Hepatocyte (in vitro differentiated cells): ENCODE measurements around the gene F7. TPM values are rescaled to one million over a fixed set of nuclear protein-coding genes. Genes with fewer than 3 reads are reported as not detected.

Experiments used
- DNase-seq: peaks from one replicate; pipeline ENCODE4 v3.0.0-alpha.2; 2016; ENCODE audit warnings: low spot score
- H2AFZ ChIP-seq: fragments of 200-600 bp; sonication (generic); 2 replicates; pipeline ENCODE4 v1.6.0; 2016; ENCODE audit warnings: antibody characterized with exemption, mild to moderate bottlenecking
- H3K27ac ChIP-seq: fragments of 200-600 bp; sonication (generic); 2 replicates; pipeline ENCODE4 v1.5.1; 2016; ENCODE audit warnings: mild to moderate bottlenecking
- H3K27me3 ChIP-seq: fragments of 200-600 bp; sonication (generic); 2 replicates; pipeline ENCODE4 v1.6.1; 2016
- H3K36me3 ChIP-seq: fragments of 200-600 bp; sonication (generic); replicated peaks from 2 replicates; pipeline ENCODE4 v1.5.1; 2016; ENCODE audit warnings: low read depth; ENCODE audit not compliant: insufficient read depth
- H3K4me1 ChIP-seq: fragments of 200-600 bp; sonication (generic); 2 replicates; pipeline ENCODE4 v1.5.1; 2016; ENCODE audit warnings: mild to moderate bottlenecking, moderate library complexity; ENCODE audit not compliant: insufficient read depth
- H3K4me2 ChIP-seq: fragments of 200-600 bp; sonication (generic); 2 replicates; pipeline ENCODE4 v1.6.0; 2016
- H3K4me3 ChIP-seq: fragments of 200-600 bp; sonication (generic); 2 replicates; pipeline ENCODE4 v1.5.1; 2016; ENCODE audit warnings: mild to moderate bottlenecking
- H3K79me2 ChIP-seq: fragments of 200-600 bp; sonication (generic); 2 replicates; pipeline ENCODE4 v1.6.0; 2017; ENCODE audit warnings: mild to moderate bottlenecking
- H3K9me2 ChIP-seq: fragments of 200-600 bp; sonication (generic); replicated peaks from 2 replicates; pipeline ENCODE4 v1.6.0; 2017; ENCODE audit warnings: mild to moderate bottlenecking; ENCODE audit not compliant: insufficient read depth
- H3K9me3 ChIP-seq: fragments of 200-600 bp; sonication (generic); 2 replicates; pipeline ENCODE4 v1.5.1; 2016; ENCODE audit warnings: low read depth, mild to moderate bottlenecking
- H4K20me1 ChIP-seq: fragments of 200-600 bp; sonication (generic); 2 replicates; pipeline ENCODE4 v1.6.0; 2016; ENCODE audit warnings: mild to moderate bottlenecking; ENCODE audit not compliant: insufficient read depth, poor library complexity, severe bottlenecking
- EZH2 ChIP-seq: fragments of 200-600 bp; sonication (generic); IDR thresholded peaks from 2 replicates; pipeline ENCODE4 v1.6.1; 2016; ENCODE audit warnings: antibody characterized with exemption, mild to moderate bottlenecking, borderline replicate concordance
- EZH2phosphoT487 ChIP-seq: fragments of 200-600 bp; sonication (generic); IDR thresholded peaks from one replicate; pipeline ENCODE4 v1.6.1; 2018; ENCODE audit warnings: antibody characterized with exemption, mild to moderate bottlenecking, low read depth, moderate library complexity; ENCODE audit not compliant: unreplicated experiment, severe bottlenecking
- WGBS: methylation state at CpG from one replicate; pipeline ENCODE4 v1.1.6; 2016; ENCODE audit warnings: low lambda C conversion rate; ENCODE audit errors: missing lambda C conversion rate; 5-methylcytosine and 5-hydroxymethylcytosine counted together
- polyA plus RNA-seq: library from polyadenylated mRNA; unstranded; fragments of >200 nt; fragmentation: Nextera tagmentation; extraction: Ambion mirVana; gene quantifications from 2 replicates; pipeline ENCODE4 v1.2.1, GENCODE V29; 2016
- total RNA-seq: library from RNA; depleted of rRNA; stranded (reverse); fragments of >200 nt; gene quantifications from 2 replicates; pipeline ENCODE4 v1.2.3, GENCODE V29; 2014
- TF ChIP-seq, protein P1 (sequence below): fragments of 200-600 bp; sonication (generic); IDR thresholded peaks from 2 replicates; pipeline ENCODE4 v1.5.1; 2016; ENCODE audit warnings: antibody characterized with exemption, mild to moderate bottlenecking; ENCODE audit not compliant: poor library complexity

Gene F7
- total and polyA plus RNA-seq, 2 experiments from 2014 or later, result 12.6 to 24.0 TPM

DNA sequence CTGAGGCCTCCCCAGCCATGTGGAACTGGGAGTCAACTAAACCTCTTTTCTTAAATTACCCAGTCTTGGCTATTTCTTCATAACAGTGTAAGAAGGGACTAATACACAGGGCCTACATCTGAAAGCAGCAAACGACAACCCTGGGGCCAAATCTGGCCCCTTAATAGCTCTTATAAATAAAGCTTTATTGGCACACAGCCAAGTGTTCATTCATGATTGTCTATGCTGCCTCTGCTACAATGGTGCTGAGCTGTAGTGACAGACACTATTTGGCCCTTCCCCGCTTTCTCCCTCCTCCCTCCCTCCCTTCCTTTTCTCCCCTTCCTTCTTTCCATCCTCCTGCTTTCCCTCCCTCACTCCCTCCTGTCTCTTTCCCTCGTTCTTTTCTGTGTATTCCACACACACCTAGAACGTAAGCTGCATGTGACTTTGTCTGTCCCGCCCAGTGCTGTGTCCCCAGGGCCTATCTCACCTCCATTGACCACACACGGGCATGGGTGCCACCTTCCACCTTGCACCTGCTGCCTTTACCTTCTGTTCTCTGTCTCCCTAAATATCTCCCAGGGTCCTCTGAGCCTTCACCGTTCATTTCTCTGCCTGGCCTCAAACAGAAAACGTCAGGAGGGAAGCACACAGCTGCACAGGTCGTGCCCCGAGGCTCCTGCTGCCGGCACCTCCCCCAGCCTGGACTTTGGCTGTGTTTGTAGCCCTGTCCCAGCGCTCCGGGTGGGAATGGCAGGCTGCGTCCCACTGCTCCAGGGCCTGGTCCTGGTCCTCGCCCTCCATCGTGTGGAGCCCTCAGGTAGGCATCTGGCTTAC is 52.5 kb downstream of the F7 start, which contains the start of gene PROZ:
Gene PROZ (plus strand): TSS at position 720 of the 819 bp plus-strand sequence. CDS start 13 bp downstream, at position 733.
- Histone ChIP-seq H3K4me2 (peak within 1 kb of the TSS; percentile 43), H3K79me2 (no peaks in the 10 kb centered on the region), H3K4me1 (peaks cover 9% of the 10 kb centered on the region), H3K9me2 (no peaks in the 10 kb centered on the region), H3K36me3 (no peaks in the 10 kb centered on the region), H3K4me3 (no peak within 1 kb of the TSS), H3K27ac (peak within 1 kb of the TSS; percentile 23), H3K27me3 (peaks cover 3% of the 10 kb centered on the region), H2AFZ (peak within 1 kb of the TSS; percentile 7), H4K20me1 (no peaks in the 10 kb centered on the region), H3K9me3 (no peaks in the 10 kb centered on the region)
- TF ChIP-seq EZH2 (no peak), EZH2phosphoT487 (no peak)
- TF ChIP-seq, protein P1, sequence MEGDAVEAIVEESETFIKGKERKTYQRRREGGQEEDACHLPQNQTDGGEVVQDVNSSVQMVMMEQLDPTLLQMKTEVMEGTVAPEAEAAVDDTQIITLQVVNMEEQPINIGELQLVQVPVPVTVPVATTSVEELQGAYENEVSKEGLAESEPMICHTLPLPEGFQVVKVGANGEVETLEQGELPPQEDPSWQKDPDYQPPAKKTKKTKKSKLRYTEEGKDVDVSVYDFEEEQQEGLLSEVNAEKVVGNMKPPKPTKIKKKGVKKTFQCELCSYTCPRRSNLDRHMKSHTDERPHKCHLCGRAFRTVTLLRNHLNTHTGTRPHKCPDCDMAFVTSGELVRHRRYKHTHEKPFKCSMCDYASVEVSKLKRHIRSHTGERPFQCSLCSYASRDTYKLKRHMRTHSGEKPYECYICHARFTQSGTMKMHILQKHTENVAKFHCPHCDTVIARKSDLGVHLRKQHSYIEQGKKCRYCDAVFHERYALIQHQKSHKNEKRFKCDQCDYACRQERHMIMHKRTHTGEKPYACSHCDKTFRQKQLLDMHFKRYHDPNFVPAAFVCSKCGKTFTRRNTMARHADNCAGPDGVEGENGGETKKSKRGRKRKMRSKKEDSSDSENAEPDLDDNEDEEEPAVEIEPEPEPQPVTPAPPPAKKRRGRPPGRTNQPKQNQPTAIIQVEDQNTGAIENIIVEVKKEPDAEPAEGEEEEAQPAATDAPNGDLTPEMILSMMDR, result no peak
- WGBS, result 39% methylated on average over 15 of the region's 16 CpGs
- no peak for DNase-seq

DNA sequence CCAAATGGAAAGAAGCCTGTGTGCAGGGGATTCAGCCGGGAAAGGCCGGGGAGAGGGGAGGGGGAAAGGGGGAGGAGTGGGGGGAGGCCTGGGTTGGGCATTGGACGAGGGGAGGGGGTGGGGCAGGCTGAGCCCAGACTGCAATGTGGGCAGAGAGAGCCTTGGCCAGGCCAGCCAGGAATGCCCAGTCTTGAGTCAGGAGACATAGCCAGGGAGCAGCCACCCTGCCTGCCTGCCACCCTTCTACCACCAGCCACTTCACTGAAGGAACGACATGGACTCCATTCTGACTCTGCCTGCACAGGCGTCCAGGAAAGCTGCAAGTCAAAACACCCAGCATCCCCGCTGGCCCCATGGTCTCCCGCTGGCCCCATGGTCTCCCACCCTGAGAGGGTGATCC is 53.4 kb downstream of the F7 start:
- H3K4me2 ChIP-seq, result peak overlapping the region; percentile 43
- TF ChIP-seq, protein P1, result no peak
- no peak for TF ChIP-seq EZH2
- TF ChIP-seq EZH2phosphoT487, result no peak
- H3K9me2 ChIP-seq, result no peaks in the 10 kb centered on the region
- 57% methylated on average over 4 of the region's 7 CpGs for WGBS
- H3K79me2 ChIP-seq, result no peaks in the 10 kb centered on the region
- no peaks in the 10 kb centered on the region for H3K9me3 ChIP-seq
- no peaks in the 10 kb centered on the region for H3K36me3 ChIP-seq
- no peak overlapping the region for H2AFZ ChIP-seq
- no peak overlapping the region for H3K4me3 ChIP-seq
- H4K20me1 ChIP-seq, result no peaks in the 10 kb centered on the region
- H3K27me3 ChIP-seq, result peaks cover 9% of the 10 kb centered on the region
- H3K27ac ChIP-seq, result peak overlapping the region; percentile 23
- H3K4me1 ChIP-seq, result peaks cover 3% of the 10 kb centered on the region
- DNase-seq, result no peak

DNA sequence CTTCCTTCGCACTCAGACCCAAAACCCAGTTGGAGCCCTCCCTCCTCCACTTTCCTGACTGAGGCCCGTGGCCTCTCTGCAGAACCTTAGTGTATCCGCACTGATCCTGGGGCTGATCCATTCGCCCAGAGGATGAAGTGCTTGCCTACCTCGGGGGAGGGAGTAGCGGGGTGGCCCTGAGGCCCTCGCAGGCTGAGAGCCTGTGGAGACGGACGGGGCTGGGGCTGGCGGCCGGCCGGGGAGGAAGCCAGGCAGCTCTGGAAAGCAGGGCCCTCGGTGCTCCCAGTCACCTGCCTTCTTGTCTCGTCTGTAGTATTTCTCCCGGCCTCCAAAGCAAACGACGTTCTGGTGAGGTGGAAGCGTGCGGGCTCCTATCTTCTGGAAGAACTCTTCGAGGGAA is 54.1 kb downstream of the F7 start:
- H3K27me3 ChIP-seq, result peaks cover 9% of the 10 kb centered on the region
- WGBS, result 82% methylated on average over 20 of the region's 20 CpGs
- peak; percentile 10 for DNase-seq
- no peak overlapping the region for H3K27ac ChIP-seq
- H2AFZ ChIP-seq, result no peak overlapping the region
- H4K20me1 ChIP-seq, result no peaks in the 10 kb centered on the region
- H3K36me3 ChIP-seq, result no peaks in the 10 kb centered on the region
- peaks cover 3% of the 10 kb centered on the region for H3K4me1 ChIP-seq
- no peak overlapping the region for H3K4me2 ChIP-seq
- TF ChIP-seq EZH2 (no peak), EZH2phosphoT487 (no peak)
- TF ChIP-seq, protein P1, result no peak
- no peaks in the 10 kb centered on the region for H3K9me3 ChIP-seq
- no peaks in the 10 kb centered on the region for H3K9me2 ChIP-seq
- H3K79me2 ChIP-seq, result no peaks in the 10 kb centered on the region
- no peak overlapping the region for H3K4me3 ChIP-seq
